HCT116 (cell line): ENCODE results near the gene C4orf17. TPM values are rescaled to one million over a fixed set of nuclear protein-coding genes. Genes with fewer than 3 reads are reported as not detected.

ENCODE experiments used
- ATAC-seq: fragments of 200-7000 bp; cut with Tn5 transposase; 2 replicates; pipeline ENCODE4 v1.9.1; 2020; ENCODE audit warnings: mild to moderate bottlenecking, moderate library complexity
- BruUV-seq: library from RNA; stranded (reverse); fragments of 400-500 nt; replicated peaks from 2 replicates; lab custom pipeline; 2021; lab: Mats Ljungman, UMichigan
- CTCF ChIA-PET: fragments of 300-600 bp; sonication (Branson Sonifier 250); formaldehyde crosslinking; loops from one replicate; lab custom pipeline; 2021; ENCODE audit warnings: antibody characterized with exemption; lab: Charles Lee
- POLR2A ChIA-PET: fragments of 300-600, 350-600 bp; sonication (Branson Sonifier 250); formaldehyde crosslinking; loops from one replicate; lab custom pipeline; 2021; ENCODE audit warnings: antibody characterized with exemption; lab: Charles Lee
- RAD21 ChIA-PET, 2 experiments: fragments of 300-600 bp; sonication (Branson Sonifier 250); formaldehyde crosslinking; loops; one replicate each; lab custom pipeline; 2023; ENCODE audit warnings: low total read pairs in 2 of 2; ENCODE audit not compliant: uncharacterized antibody in 2 of 2, unreplicated experiment in 2 of 2, low non-redundant PET in 1 of 2; lab: Charles Lee
- DNase-seq: peaks from one replicate; pipeline ENCODE4 v3.0.0-alpha.2; 2010; ENCODE audit warnings: low read depth, low spot score
- H2AFZ ChIP-seq: fragments of 200-600 bp; shearing (Covaris generic), sonication (generic); 2 replicates; pipeline ENCODE4 v1.6.1; 2017; ENCODE audit warnings: low read depth, mixed run types, mixed read lengths, antibody characterized with exemption, low read length; ENCODE audit not compliant: poor library complexity, severe bottlenecking
- H3K27ac ChIP-seq: 2 replicates; pipeline ENCODE4 v1.5.1; 2012; ENCODE audit warnings: low read depth, low read length
- H3K27me3 ChIP-seq: fragments of 200-600 bp; sonication (generic); 2 replicates; pipeline ENCODE4 v1.6.1; 2016; ENCODE audit warnings: mixed run types, low read length, mixed read lengths; ENCODE audit not compliant: insufficient read depth
- H3K36me3 ChIP-seq, 2 experiments: fragments of 200-500 bp in 1 of 2; fragments of 200-600 bp in 1 of 2; sonication (Bioruptor generic) in 1 of 2; sonication (generic) in 1 of 2; 2 replicates each; pipeline versions ENCODE4 v1.5.1 to v1.6.1; 2014 to 2016; ENCODE audit warnings: low read length in 2 of 2, inconsistent platforms in 1 of 2, mixed read lengths in 1 of 2, mixed run types in 1 of 2; ENCODE audit not compliant: insufficient read depth in 2 of 2, control insufficient read depth in 1 of 2
- H3K4me1 ChIP-seq, 2 experiments: fragments of 200-600 bp in 1 of 2; sonication (generic) in 1 of 2; 2 replicates each; pipeline versions ENCODE4 v1.5.1 to v1.6.1; 2012 to 2017; ENCODE audit warnings: low read length in 2 of 2, inconsistent platforms in 1 of 2, mild to moderate bottlenecking in 1 of 2, mixed read lengths in 1 of 2, mixed run types in 1 of 2, moderate library complexity in 1 of 2; ENCODE audit not compliant: insufficient read depth in 2 of 2, control insufficient read depth in 1 of 2
- H3K4me2 ChIP-seq: fragments of 200-600 bp; sonication (generic); 2 replicates; pipeline ENCODE4 v1.6.1; 2017; ENCODE audit warnings: mixed run types, low read length, mixed read lengths
- H3K4me3 ChIP-seq, 2 experiments: fragments of 200-600 bp in 1 of 2; sonication (generic) in 1 of 2; replicated peaks in 1 of 2; 2 replicates each; pipeline ENCODE4 v1.5.1; 2011 to 2016; ENCODE audit warnings: low read length in 2 of 2, control low read depth in 1 of 2, low read depth in 1 of 2, mild to moderate bottlenecking in 1 of 2, mixed read lengths in 1 of 2, mixed run types in 1 of 2
- H3K79me2 ChIP-seq: fragments of 200-600 bp; sonication (generic); 2 replicates; pipeline ENCODE4 v1.6.1; 2017; ENCODE audit warnings: mild to moderate bottlenecking, mixed run types, low read length, moderate library complexity, mixed read lengths; ENCODE audit not compliant: insufficient read depth
- H3K9ac ChIP-seq: fragments of 200-600 bp; sonication (generic); 2 replicates; pipeline ENCODE4 v1.6.1; 2016; ENCODE audit warnings: low read length, mixed read lengths
- H3K9me2 ChIP-seq: fragments of 200-600 bp; sonication (generic), shearing (Covaris generic); 2 replicates; pipeline ENCODE4 v1.6.1; 2017; ENCODE audit warnings: mixed run types, mild to moderate bottlenecking, moderate library complexity; ENCODE audit not compliant: insufficient read depth
- H3K9me3 ChIP-seq, 2 experiments: fragments of 200-500 bp in 1 of 2; fragments of 200-600 bp in 1 of 2; sonication (Bioruptor generic) in 1 of 2; sonication (generic) in 1 of 2; 2 replicates each; pipeline ENCODE4 v1.6.1; 2014 to 2017; ENCODE audit warnings: low read length in 2 of 2, mixed read lengths in 2 of 2, inconsistent platforms in 1 of 2, low read depth in 1 of 2, mild to moderate bottlenecking in 1 of 2, mixed run types in 1 of 2, moderate library complexity in 1 of 2; ENCODE audit not compliant: control insufficient read depth in 1 of 2, insufficient read depth in 1 of 2
- H4K20me1 ChIP-seq: fragments of 200-600 bp; sonication (generic), shearing (Covaris generic); 2 replicates; pipeline ENCODE4 v1.6.1; 2017; ENCODE audit warnings: mixed run types, mild to moderate bottlenecking, moderate library complexity; ENCODE audit not compliant: insufficient read depth
- CTCF ChIP-seq, 3 experiments: fragments of 200-600 bp in 1 of 3; sonication (generic) in 1 of 3; IDR thresholded peaks in 2 of 3; conservative IDR thresholded peaks in 1 of 3; 2 replicates each; pipeline ENCODE4 v1.5.1; 2012 to 2017; ENCODE audit warnings: low read depth in 2 of 3, low read length in 2 of 3, antibody characterized with exemption in 1 of 3, borderline replicate concordance in 1 of 3, control low read depth in 1 of 3, mild to moderate bottlenecking in 1 of 3, mixed read lengths in 1 of 3, mixed run types in 1 of 3, moderate library complexity in 1 of 3; ENCODE audit not compliant: insufficient read depth in 1 of 3
- EZH2phosphoT487 ChIP-seq: fragments of 200-600 bp; IDR thresholded peaks from 2 replicates; pipeline ENCODE4 v1.6.1; 2018; ENCODE audit warnings: antibody characterized with exemption, borderline replicate concordance
- POLR2A ChIP-seq: IDR thresholded peaks from 2 replicates; pipeline ENCODE4 v1.7.0; 2011; ENCODE audit warnings: borderline replicate concordance; ENCODE audit not compliant: insufficient read depth, insufficient read length; ENCODE audit errors: extremely low read depth
- RAD21 ChIP-seq: IDR thresholded peaks from 2 replicates; pipeline ENCODE4 v1.6.1; 2012; ENCODE audit warnings: low read depth, mild to moderate bottlenecking
- REST ChIP-seq: IDR thresholded peaks from 2 replicates; pipeline ENCODE4 v1.6.1; 2012; ENCODE audit warnings: low read depth
- SRF ChIP-seq: IDR thresholded peaks from 2 replicates; pipeline ENCODE4 v1.6.1; 2012; ENCODE audit warnings: low read depth
- TCF7L2 ChIP-seq: IDR thresholded peaks from 2 replicates; pipeline ENCODE4 v1.7.0; 2011; ENCODE audit warnings: borderline replicate concordance, inconsistent platforms; ENCODE audit not compliant: insufficient read depth, insufficient read length; ENCODE audit errors: extremely low read depth
- YY1 ChIP-seq: IDR thresholded peaks from 2 replicates; pipeline ENCODE4 v1.6.1; 2011; ENCODE audit warnings: low read length, low read depth, moderate library complexity, mild to moderate bottlenecking; ENCODE audit not compliant: insufficient replicate concordance; ENCODE audit errors: extremely low read depth
- ZNF274 ChIP-seq: fragments of 200-500 bp; sonication (Bioruptor generic); IDR thresholded peaks from 2 replicates; pipeline ENCODE4 v1.6.1; 2014; ENCODE audit warnings: mild to moderate bottlenecking, low read depth, low read length, inconsistent platforms
- intact Hi-C: fragments of 100-400 bp; cut with micrococcal nuclease; formaldehyde crosslinking; loops from 2 replicates; pipeline ENCODE4 v1.10.0; 2022
- total RNA-seq: library from RNA; stranded (reverse); gene quantifications from one replicate; pipeline ENCODE4 v1.2.1, GENCODE V29; 2021; ENCODE audit not compliant: unreplicated experiment

Gene C4orf17
- total RNA-seq, 1 experiment from 2014 or later: not detected

DNA sequence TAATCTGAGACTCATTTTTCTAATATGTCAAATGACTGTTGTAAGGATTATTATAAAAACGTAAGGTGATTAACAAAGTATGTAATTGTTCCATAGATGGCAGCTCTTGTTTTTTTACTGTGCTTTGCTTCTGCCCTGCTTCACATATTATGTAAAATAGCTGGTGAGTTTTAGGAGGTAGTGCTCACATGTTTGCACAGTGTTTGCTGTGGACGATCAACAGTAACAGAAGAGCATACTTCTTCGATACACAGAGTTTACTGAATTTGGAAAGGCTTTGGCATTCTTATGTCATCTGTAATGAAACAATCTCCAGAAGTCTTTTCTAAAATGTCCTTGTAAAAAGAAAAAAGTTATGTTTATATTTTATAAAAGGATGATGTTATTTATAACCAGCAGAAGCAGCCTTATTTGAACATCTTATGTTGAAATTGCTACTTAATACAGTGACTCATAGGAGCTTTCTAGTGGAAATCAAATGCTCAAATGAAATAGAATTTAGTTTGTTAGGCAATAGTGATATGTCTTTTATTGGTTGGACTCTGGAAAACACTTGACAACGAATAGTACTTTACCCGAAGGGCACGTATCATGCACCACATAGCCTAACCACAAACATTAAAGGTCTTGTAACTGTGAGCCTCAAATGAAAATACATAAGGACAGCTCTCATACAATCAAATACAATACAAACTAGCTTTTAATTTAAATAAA is 61.9 kb downstream of the C4orf17 start:
- DNase-seq: no peak
- Histone ChIP-seq H3K79me2 (no peaks in the 10 kb centered on the region), H3K27me3 (no peaks in the 10 kb centered on the region), H3K9me2 (no peaks in the 10 kb centered on the region), H3K36me3 (no peaks in the 10 kb centered on the region), H3K9ac (no peak overlapping the region), H3K4me3 (no peak overlapping the region), H2AFZ (no peak overlapping the region), H4K20me1 (no peaks in the 10 kb centered on the region), H3K4me2 (no peak overlapping the region), H3K9me3 (no peaks in the 10 kb centered on the region), H3K27ac (no peak overlapping the region), H3K4me1 (no peaks in the 10 kb centered on the region)
- ATAC-seq: no peak
- POLR2A ChIA-PET: interaction anchor here (1.2 kb wide), 1 partner anchor 9 kb away, joined by 3 read pairs; the partner anchor contains the start of gene TRMT10A
- CTCF ChIA-PET: no interaction called here
- TF ChIP-seq RAD21 (no peak), POLR2A (no peak), REST (no peak), CTCF (IDR thresholded peaks at IDR 0.05 in 2 of 3, conservative IDR thresholded peaks at IDR 0.05 in 1 of 3; ENCODE audit: borderline replicate concordance in 1 of 3, insufficient read depth in 1 of 3, low read depth in 2 of 3, low read length in 2 of 3) (no peak), EZH2phosphoT487 (no peak), SRF (no peak), YY1 (no peak), TCF7L2 (no peak), ZNF274 (no peak)
- RAD21 ChIA-PET: no interaction called here
- BruUV-seq: no TSS peak
- intact Hi-C loops: no loop called here
